ENCODE data around the gene EEF2K. TPM values are rescaled to one million over a fixed set of nuclear protein-coding genes. Genes with fewer than 3 reads are reported as not detected.
A peak's percentile ranks its signal among the peaks of the same experiment; 100 is the strongest.
"Not testable (repeated sequence)": the region's sequence is repeated elsewhere in the genome, so short reads cannot be mapped to it uniquely, and the experiment has no call there.

Gene EEF2K
- total and polyA plus RNA-seq, 2 donors, result 5.8 to 8.6 TPM

GRCh38 chr16:22172642-22173041, 33.4 kb upstream of the EEF2K start:
- not testable (repeated sequence) for H3K27ac ChIP-seq (ENCODE audit: low read depth in 1 of 2, low read length in 1 of 2); H3K4me3 ChIP-seq (ENCODE audit: low read length in 2 of 2); H3K4me1 ChIP-seq (ENCODE audit: control insufficient read depth in 2 of 2, insufficient read depth in 2 of 2, low read length in 2 of 2); H3K36me3 ChIP-seq (ENCODE audit: control insufficient read depth in 2 of 2, insufficient read depth in 2 of 2, low read length in 1 of 2); H3K27me3 ChIP-seq (ENCODE audit: control insufficient read depth in 2 of 2, insufficient read depth in 1 of 2, low read length in 1 of 2); DNase-seq (ENCODE audit: low read depth in 6 of 9, low spot score in 9 of 9); H3K9me3 ChIP-seq (ENCODE audit: control insufficient read depth in 2 of 2, insufficient read depth in 1 of 2, low read length in 1 of 2)
- WGBS, result 98% methylated on average over 1 of the region's 1 CpG

GRCh38 chr16:22174642-22175041, 31.4 kb upstream of the EEF2K start:
- H3K36me3 ChIP-seq (ENCODE audit: control insufficient read depth in 2 of 2, insufficient read depth in 2 of 2, low read length in 1 of 2), result no peaks in the 10 kb centered on the region
- no peaks in the 10 kb centered on the region for H3K4me1 ChIP-seq (ENCODE audit: control insufficient read depth in 2 of 2, insufficient read depth in 2 of 2, low read length in 2 of 2)
- no peaks in the 10 kb centered on the region for H3K27me3 ChIP-seq (ENCODE audit: control insufficient read depth in 2 of 2, insufficient read depth in 1 of 2, low read length in 1 of 2)
- H3K27ac ChIP-seq (ENCODE audit: low read depth in 1 of 2, low read length in 1 of 2), result no peak overlapping the region
- no peak for DNase-seq (ENCODE audit: low read depth in 6 of 9, low spot score in 9 of 9)
- H3K9me3 ChIP-seq (ENCODE audit: control insufficient read depth in 2 of 2, insufficient read depth in 1 of 2, low read length in 1 of 2), result no peaks in the 10 kb centered on the region
- 59% methylated on average over 9 of the region's 9 CpGs for WGBS
- H3K4me3 ChIP-seq (ENCODE audit: low read length in 2 of 2), result no peak overlapping the region

GRCh38 chr16:22177968-22178930, 27.8 kb upstream of the EEF2K start:
- no peaks in the 10 kb centered on the region for H3K36me3 ChIP-seq (ENCODE audit: control insufficient read depth in 2 of 2, insufficient read depth in 2 of 2, low read length in 1 of 2)
- H3K27me3 ChIP-seq (ENCODE audit: control insufficient read depth in 2 of 2, insufficient read depth in 1 of 2, low read length in 1 of 2), result no peaks in the 10 kb centered on the region
- H3K4me1 ChIP-seq (ENCODE audit: control insufficient read depth in 2 of 2, insufficient read depth in 2 of 2, low read length in 2 of 2), result no peaks in the 10 kb centered on the region
- H3K9me3 ChIP-seq (ENCODE audit: control insufficient read depth in 2 of 2, insufficient read depth in 1 of 2, low read length in 1 of 2), result no peaks in the 10 kb centered on the region
- 95% methylated on average over 18 of the region's 18 CpGs for WGBS
- no peak overlapping the region for H3K27ac ChIP-seq (ENCODE audit: low read depth in 1 of 2, low read length in 1 of 2)
- DNase-seq (ENCODE audit: low read depth in 6 of 9, low spot score in 9 of 9), result no peak
- no peak overlapping the region for H3K4me3 ChIP-seq (ENCODE audit: low read length in 2 of 2)

- H3K9me3 ChIP-seq (ENCODE audit: control insufficient read depth in 2 of 2, insufficient read depth in 1 of 2, low read length in 1 of 2), result no peaks in the 10 kb centered on the region
- H3K27me3 ChIP-seq (ENCODE audit: control insufficient read depth in 2 of 2, insufficient read depth in 1 of 2, low read length in 1 of 2), result no peaks in the 10 kb centered on the region
- WGBS, result 93% methylated on average over 11 of the region's 11 CpGs
- H3K27ac ChIP-seq (ENCODE audit: low read depth in 1 of 2, low read length in 1 of 2), result no peak overlapping the region
- no peak overlapping the region for H3K4me3 ChIP-seq (ENCODE audit: low read length in 2 of 2)
- H3K36me3 ChIP-seq (ENCODE audit: control insufficient read depth in 2 of 2, insufficient read depth in 2 of 2, low read length in 1 of 2), result no peaks in the 10 kb centered on the region
- no peak for DNase-seq (ENCODE audit: low read depth in 6 of 9, low spot score in 9 of 9)
- no peaks in the 10 kb centered on the region for H3K4me1 ChIP-seq (ENCODE audit: control insufficient read depth in 2 of 2, insufficient read depth in 2 of 2, low read length in 2 of 2)
Observed at GRCh38 chr16:22181426-22181825, 24.7 kb upstream of the EEF2K start.

GRCh38 chr16:22181843-22182242, 24.2 kb upstream of the EEF2K start:
- Histone ChIP-seq H3K36me3 (ENCODE audit: control insufficient read depth in 2 of 2, insufficient read depth in 2 of 2, low read length in 1 of 2) (no peaks in the 10 kb centered on the region), H3K4me3 (ENCODE audit: low read length in 2 of 2) (no peak overlapping the region), H3K27me3 (ENCODE audit: control insufficient read depth in 2 of 2, insufficient read depth in 1 of 2, low read length in 1 of 2) (no peaks in the 10 kb centered on the region), H3K4me1 (ENCODE audit: control insufficient read depth in 2 of 2, insufficient read depth in 2 of 2, low read length in 2 of 2) (no peaks in the 10 kb centered on the region), H3K9me3 (ENCODE audit: control insufficient read depth in 2 of 2, insufficient read depth in 1 of 2, low read length in 1 of 2) (no peaks in the 10 kb centered on the region), H3K27ac (ENCODE audit: low read depth in 1 of 2, low read length in 1 of 2) (no peak overlapping the region)
- DNase-seq (ENCODE audit: low read depth in 6 of 9, low spot score in 9 of 9), result no peak
- 94% methylated on average over 7 of the region's 7 CpGs for WGBS

DNA sequence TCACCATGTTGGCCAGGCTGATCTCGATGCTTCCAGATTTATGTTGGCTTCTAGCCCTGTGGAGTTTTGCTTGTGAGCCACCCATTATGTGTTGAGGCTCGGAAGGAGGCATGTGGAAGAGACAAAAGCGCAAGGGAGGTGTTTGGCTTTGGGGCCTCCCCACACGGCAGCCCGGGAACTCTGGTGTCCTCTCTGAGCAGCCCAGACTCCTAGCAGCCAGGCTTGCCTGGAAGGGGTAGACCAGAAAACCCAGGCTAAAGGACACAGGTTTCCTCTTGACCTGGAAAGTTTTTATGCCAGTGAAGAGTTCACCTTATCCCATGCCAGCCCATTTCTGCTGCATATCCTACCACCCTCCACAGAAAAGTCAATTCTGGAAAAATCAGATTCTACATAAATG, 22.7 kb upstream of the EEF2K start:
- Histone ChIP-seq H3K27ac (ENCODE audit: low read depth in 1 of 2, low read length in 1 of 2) (no peak overlapping the region), H3K4me3 (ENCODE audit: low read length in 2 of 2) (no peak overlapping the region), H3K36me3 (ENCODE audit: control insufficient read depth in 2 of 2, insufficient read depth in 2 of 2, low read length in 1 of 2) (no peaks in the 10 kb centered on the region), H3K27me3 (ENCODE audit: control insufficient read depth in 2 of 2, insufficient read depth in 1 of 2, low read length in 1 of 2) (no peaks in the 10 kb centered on the region), H3K9me3 (ENCODE audit: control insufficient read depth in 2 of 2, insufficient read depth in 1 of 2, low read length in 1 of 2) (no peaks in the 10 kb centered on the region), H3K4me1 (ENCODE audit: control insufficient read depth in 2 of 2, insufficient read depth in 2 of 2, low read length in 2 of 2) (peaks cover 0 to 3% of the 10 kb centered on the region in 2 donors)
- WGBS, result 96% methylated on average over 5 of the region's 5 CpGs
- no peak for DNase-seq (ENCODE audit: low read depth in 6 of 9, low spot score in 9 of 9)

- 88% methylated on average over 11 of the region's 11 CpGs for WGBS
- no peaks in the 10 kb centered on the region for H3K9me3 ChIP-seq (ENCODE audit: control insufficient read depth in 2 of 2, insufficient read depth in 1 of 2, low read length in 1 of 2)
- no peaks in the 10 kb centered on the region for H3K27me3 ChIP-seq (ENCODE audit: control insufficient read depth in 2 of 2, insufficient read depth in 1 of 2, low read length in 1 of 2)
- no peak overlapping the region for H3K4me3 ChIP-seq (ENCODE audit: low read length in 2 of 2)
- H3K27ac ChIP-seq (ENCODE audit: low read depth in 1 of 2, low read length in 1 of 2), result no peak overlapping the region
- H3K4me1 ChIP-seq (ENCODE audit: control insufficient read depth in 2 of 2, insufficient read depth in 2 of 2, low read length in 2 of 2), result peaks cover 5 to 9% of the 10 kb centered on the region in 2 donors
- DNase-seq (ENCODE audit: low read depth in 6 of 9, low spot score in 9 of 9), result peak in 1 of 9 donors; percentile 29
- H3K36me3 ChIP-seq (ENCODE audit: control insufficient read depth in 2 of 2, insufficient read depth in 2 of 2, low read length in 1 of 2), result no peaks in the 10 kb centered on the region
Observed at GRCh38 chr16:22183901-22184614, 22.0 kb upstream of the EEF2K start.

DNA sequence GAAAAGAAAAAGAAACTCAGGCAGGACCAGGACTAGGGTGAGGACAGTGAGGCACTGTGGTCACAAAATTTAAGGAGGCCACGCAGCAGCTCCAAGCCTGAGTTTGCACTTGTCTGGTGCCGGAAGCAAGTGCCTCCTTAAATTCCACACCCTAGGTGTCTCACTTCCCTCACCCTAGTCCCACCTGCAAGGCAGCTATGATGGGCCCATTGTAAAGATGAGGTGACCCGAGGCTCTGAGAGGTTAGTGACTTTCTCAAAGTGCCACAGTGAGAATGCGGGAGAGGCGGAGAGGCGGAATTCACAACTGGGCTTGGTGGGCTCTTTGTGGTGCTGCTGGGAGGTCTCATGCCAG, 21.5 kb upstream of the EEF2K start:
- Histone ChIP-seq H3K9me3 (ENCODE audit: control insufficient read depth in 2 of 2, insufficient read depth in 1 of 2, low read length in 1 of 2) (no peaks in the 10 kb centered on the region), H3K27ac (ENCODE audit: low read depth in 1 of 2, low read length in 1 of 2) (no peak overlapping the region), H3K36me3 (ENCODE audit: control insufficient read depth in 2 of 2, insufficient read depth in 2 of 2, low read length in 1 of 2) (no peaks in the 10 kb centered on the region), H3K4me1 (ENCODE audit: control insufficient read depth in 2 of 2, insufficient read depth in 2 of 2, low read length in 2 of 2) (peaks cover 10 to 14% of the 10 kb centered on the region in 2 donors), H3K27me3 (ENCODE audit: control insufficient read depth in 2 of 2, insufficient read depth in 1 of 2, low read length in 1 of 2) (no peaks in the 10 kb centered on the region), H3K4me3 (ENCODE audit: low read length in 2 of 2) (no peak overlapping the region)
- WGBS, result 99% methylated on average over 6 of the region's 6 CpGs
- DNase-seq (ENCODE audit: low read depth in 6 of 9, low spot score in 9 of 9), result no peak

- H3K4me1 ChIP-seq (ENCODE audit: control insufficient read depth in 2 of 2, insufficient read depth in 2 of 2, low read length in 2 of 2), result peaks cover 10 to 25% of the 10 kb centered on the region in 2 donors
- H3K4me3 ChIP-seq (ENCODE audit: low read length in 2 of 2), result no peak overlapping the region
- 94% methylated on average over 3 of the region's 3 CpGs for WGBS
- DNase-seq (ENCODE audit: low read depth in 6 of 9, low spot score in 9 of 9), result no peak
- H3K27ac ChIP-seq (ENCODE audit: low read depth in 1 of 2, low read length in 1 of 2), result no peak overlapping the region
- peaks cover 0 to 4% of the 10 kb centered on the region in 2 donors for H3K9me3 ChIP-seq (ENCODE audit: control insufficient read depth in 2 of 2, insufficient read depth in 1 of 2, low read length in 1 of 2)
- no peaks in the 10 kb centered on the region for H3K27me3 ChIP-seq (ENCODE audit: control insufficient read depth in 2 of 2, insufficient read depth in 1 of 2, low read length in 1 of 2)
- H3K36me3 ChIP-seq (ENCODE audit: control insufficient read depth in 2 of 2, insufficient read depth in 2 of 2, low read length in 1 of 2), result no peaks in the 10 kb centered on the region
Observed at GRCh38 chr16:22186517-22186916, 19.6 kb upstream of the EEF2K start.
